ENCODE results near the gene PRSS36.
"Not testable (repeated sequence)": the region's sequence is repeated elsewhere in the genome, so short reads cannot be mapped to it uniquely, and the experiment has no call there.

PRSS36 gene

GRCh38 chr16:31118223-31119155 lies 31.4 kb downstream of the PRSS36 start:
- DNase-seq, result no peak

GRCh38 chr16:31117384-31118222 lies 32.3 kb downstream of the PRSS36 start, which contains the start of gene KAT8:
Gene KAT8, plus strand, starts transcription at chr16:31117664. Its CDS starts 18 bp downstream, at chr16:31117682.
- peak; percentile 93 for DNase-seq

- DNase-seq, result no peak
Observed at GRCh38 chr16:31114468-31114867, 35.4 kb downstream of the PRSS36 start.

GRCh38 chr16:31113121-31114120 lies 36.4 kb downstream of the PRSS36 start:
- no peak for DNase-seq

GRCh38 chr16:31112711-31113110 lies 37.2 kb downstream of the PRSS36 start:
- no peak for DNase-seq

- no peak for DNase-seq
Observed at GRCh38 chr16:31111881-31112466, 37.9 kb downstream of the PRSS36 start.

GRCh38 chr16:31110106-31111034 lies 39.5 kb downstream of the PRSS36 start:
- no peak for DNase-seq

GRCh38 chr16:31109622-31110021 lies 40.2 kb downstream of the PRSS36 start:
- DNase-seq, result no peak

- DNase-seq, result no peak
Observed at GRCh38 chr16:31108794-31109558, 40.9 kb downstream of the PRSS36 start.

GRCh38 chr16:31108035-31108793 lies 41.7 kb downstream of the PRSS36 start, which contains the start of gene BCKDK:
Gene BCKDK, plus strand, starts transcription at chr16:31108386. Its CDS starts 838 bp downstream, at chr16:31109224.
- DNase-seq, result peak; percentile 20

GRCh38 chr16:31107465-31107867 lies 42.4 kb downstream of the PRSS36 start:
- no peak for DNase-seq

- DNase-seq, result no peak
Observed at GRCh38 chr16:31106509-31107464, 43.1 kb downstream of the PRSS36 start.

- DNase-seq, result no peak
Observed at GRCh38 chr16:31105677-31106213, 44.1 kb downstream of the PRSS36 start.

GRCh38 chr16:31100876-31101641 lies 48.8 kb downstream of the PRSS36 start:
- not testable (repeated sequence) for DNase-seq

- DNase-seq, result no peak
Observed at GRCh38 chr16:31099860-31100638, 49.8 kb downstream of the PRSS36 start.

All from NCI-H748 treated with DMSO at 0.1 percent for 48 hours (cell line).